ENCODE data around the gene SOCS1. TPM values are rescaled to one million over a fixed set of nuclear protein-coding genes. Genes with fewer than 3 reads are reported as not detected.

Gene SOCS1
- total and polyA plus RNA-seq, 4 donors, result 1.8 to 10.9 (median 2.3) TPM

GRCh38 chr16:11253009-11253994 lies 2.7 kb downstream of the SOCS1 start:
- peak overlapping the region in 1 of 2 donors; percentile 36 for H3K27ac ChIP-seq (ENCODE audit: low read depth in 1 of 2, low read length in 2 of 2)
- TF ChIP-seq RAD21 (IDR thresholded peaks at IDR 0.05) (no peak), FOXA1 (IDR thresholded peaks at IDR 0.05) (no peak), RXRA (IDR thresholded peaks at IDR 0.05) (no peak), FOXA2 (IDR thresholded peaks at IDR 0.05) (no peak), MAX (IDR thresholded peaks at IDR 0.05) (no peak), HNF4G (IDR thresholded peaks at IDR 0.05) (no peak), ATF3 (IDR thresholded peaks at IDR 0.05) (no peak), HNF4A (conservative IDR thresholded peaks at IDR 0.05) (no peak), TAF1 (conservative IDR thresholded peaks at IDR 0.05) (no peak), REST (IDR thresholded peaks at IDR 0.05) (no peak), ZBTB33 (IDR thresholded peaks at IDR 0.05) (no peak), JUND (IDR thresholded peaks at IDR 0.05) (no peak), CTCF (IDR thresholded peaks at IDR 0.05; ENCODE audit: low read depth, low read length, missing input control) (no peak)
- DNase-seq (ENCODE audit: low spot score), result no peak
- H3K27me3 ChIP-seq (ENCODE audit: control insufficient read depth in 4 of 4, insufficient read depth in 4 of 4, low read length in 3 of 4), result no peaks in the 10 kb centered on the region
- H3K9me3 ChIP-seq (ENCODE audit: control insufficient read depth in 4 of 4, low read length in 3 of 4), result no peaks in the 10 kb centered on the region
- 82% methylated on average over 5 of the region's 5 CpGs for WGBS
- H3K36me3 ChIP-seq (ENCODE audit: control insufficient read depth in 4 of 4, insufficient read depth in 3 of 4, low read depth in 1 of 4, low read length in 3 of 4), result peaks cover 0 to 1% (median 0%) of the 10 kb centered on the region in 4 donors
- H3K9ac ChIP-seq (ENCODE audit: low read depth in 1 of 2, low read length in 2 of 2), result no peak overlapping the region
- peak overlapping the region in 2 of 3 donors; percentile 2 to 24 for H3K4me3 ChIP-seq (ENCODE audit: low read depth in 1 of 3, low read length in 3 of 3)
- peaks cover 10 to 28% (median 18%) of the 10 kb centered on the region in 4 donors for H3K4me1 ChIP-seq (ENCODE audit: control insufficient read depth in 4 of 4, insufficient read depth in 4 of 4, low read length in 3 of 4)

Data from liver (tissue), 9 donors.